ENCODE measurements around the gene MBLAC1. TPM values are rescaled to one million over a fixed set of nuclear protein-coding genes. Genes with fewer than 3 reads are reported as not detected.

MBLAC1 gene
- total RNA-seq, 4 donors from 2014 or later = 4.8 to 8.1 (median 6.6) TPM

DNA sequence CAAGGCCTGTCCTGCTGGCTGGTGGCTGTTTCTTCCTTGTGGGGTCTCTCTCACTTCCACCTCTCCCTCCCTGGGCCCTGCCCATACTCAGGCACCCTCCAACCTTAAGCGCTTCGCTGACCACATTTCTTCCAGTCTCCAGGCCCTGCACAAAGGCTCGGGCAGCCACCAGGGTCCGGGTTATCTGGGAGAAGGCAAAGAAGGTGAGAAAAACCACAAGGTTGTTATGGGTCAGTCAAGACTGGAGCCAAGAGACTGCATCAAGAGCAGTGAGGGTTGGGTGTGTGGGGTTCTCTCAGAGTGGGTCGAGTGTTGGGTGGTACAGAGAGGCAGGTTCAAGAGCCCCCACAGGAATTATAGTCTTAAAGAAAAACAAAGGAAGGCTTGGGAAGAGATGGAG is 47.8 kb downstream of the MBLAC1 start:
- WGBS, 2 donors (ENCODE audit: low coverage in 1 of 2) = 67 to 70% methylated on average over 1 to 2 of the region's 5 CpGs
- Histone ChIP-seq H3K4me3 (no peak overlapping the region), H3K9me3 (no peaks in the 10 kb centered on the region), H3K27ac (no peak overlapping the region), H3K4me1 (peaks cover 0 to 35% (median 9%) of the 10 kb centered on the region in 3 donors), H3K36me3 (no peaks in the 10 kb centered on the region), H3K27me3 (peaks cover 40% of the 10 kb centered on the region)
- TF ChIP-seq POLR2A (IDR thresholded peaks at IDR 0.05) (no peak), EP300 (IDR thresholded peaks at IDR 0.05) (no peak), POLR2AphosphoS5 (IDR thresholded peaks at IDR 0.05) (no peak)
- TF ChIP-seq, protein P1, sequence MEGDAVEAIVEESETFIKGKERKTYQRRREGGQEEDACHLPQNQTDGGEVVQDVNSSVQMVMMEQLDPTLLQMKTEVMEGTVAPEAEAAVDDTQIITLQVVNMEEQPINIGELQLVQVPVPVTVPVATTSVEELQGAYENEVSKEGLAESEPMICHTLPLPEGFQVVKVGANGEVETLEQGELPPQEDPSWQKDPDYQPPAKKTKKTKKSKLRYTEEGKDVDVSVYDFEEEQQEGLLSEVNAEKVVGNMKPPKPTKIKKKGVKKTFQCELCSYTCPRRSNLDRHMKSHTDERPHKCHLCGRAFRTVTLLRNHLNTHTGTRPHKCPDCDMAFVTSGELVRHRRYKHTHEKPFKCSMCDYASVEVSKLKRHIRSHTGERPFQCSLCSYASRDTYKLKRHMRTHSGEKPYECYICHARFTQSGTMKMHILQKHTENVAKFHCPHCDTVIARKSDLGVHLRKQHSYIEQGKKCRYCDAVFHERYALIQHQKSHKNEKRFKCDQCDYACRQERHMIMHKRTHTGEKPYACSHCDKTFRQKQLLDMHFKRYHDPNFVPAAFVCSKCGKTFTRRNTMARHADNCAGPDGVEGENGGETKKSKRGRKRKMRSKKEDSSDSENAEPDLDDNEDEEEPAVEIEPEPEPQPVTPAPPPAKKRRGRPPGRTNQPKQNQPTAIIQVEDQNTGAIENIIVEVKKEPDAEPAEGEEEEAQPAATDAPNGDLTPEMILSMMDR (IDR thresholded peaks at IDR 0.05) = no peak
- ATAC-seq = no peak

DNA sequence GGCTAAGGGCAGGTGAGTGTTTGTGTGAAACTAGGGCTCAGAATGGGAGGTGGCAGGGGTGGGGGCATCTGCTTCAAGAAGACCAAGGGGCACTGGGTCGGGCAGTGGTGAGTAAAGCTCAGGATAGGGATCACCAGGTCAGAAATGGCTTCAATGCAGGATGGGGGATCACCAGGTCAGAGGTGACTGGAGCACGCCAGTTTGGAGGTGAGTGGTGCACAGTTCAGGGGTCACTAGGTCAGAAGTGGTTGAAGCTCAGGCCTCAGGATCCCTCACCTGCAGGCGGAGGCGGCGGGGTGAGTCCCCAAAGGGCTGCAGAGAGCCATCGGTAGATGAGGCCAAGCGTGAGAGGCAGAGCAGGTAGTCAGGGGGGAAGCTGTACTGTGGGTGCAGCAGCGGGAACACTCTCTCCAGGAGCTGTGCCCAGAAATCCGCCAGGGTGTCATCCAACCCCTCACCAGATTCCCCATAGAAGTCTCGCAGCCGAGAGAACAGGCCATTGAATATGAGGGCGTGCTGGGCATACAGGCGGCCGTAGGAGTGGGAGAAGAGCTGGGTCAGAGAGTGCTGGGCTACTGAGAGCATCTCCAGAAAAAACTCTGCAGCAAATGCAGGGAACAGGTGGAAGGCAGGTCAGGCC is 48.6 kb downstream of the MBLAC1 start:
- no peak for ATAC-seq
- H3K36me3 ChIP-seq = no peaks in the 10 kb centered on the region
- WGBS, 2 donors (ENCODE audit: low coverage in 1 of 2) = 96 to 98% methylated on average over 3 to 10 of the region's 14 CpGs
- peaks cover 0 to 35% (median 9%) of the 10 kb centered on the region in 3 donors for H3K4me1 ChIP-seq
- TF ChIP-seq EP300 (IDR thresholded peaks at IDR 0.05) (no peak), POLR2AphosphoS5 (IDR thresholded peaks at IDR 0.05) (no peak), POLR2A (IDR thresholded peaks at IDR 0.05) (no peak)
- TF ChIP-seq, protein P1 (IDR thresholded peaks at IDR 0.05) = no peak
- H3K27ac ChIP-seq = no peak overlapping the region
- H3K27me3 ChIP-seq = peaks cover 35% of the 10 kb centered on the region
- H3K9me3 ChIP-seq = no peaks in the 10 kb centered on the region
- H3K4me3 ChIP-seq = no peak overlapping the region

GRCh38 chr7:100176096-100177044 is 49.6 kb downstream of the MBLAC1 start:
- H3K9me3 ChIP-seq = no peaks in the 10 kb centered on the region
- WGBS, 2 donors (ENCODE audit: low coverage in 1 of 2) = 38 to 54% methylated on average over 4 to 8 of the region's 14 CpGs
- peaks cover 26% of the 10 kb centered on the region for H3K27me3 ChIP-seq
- no peaks in the 10 kb centered on the region for H3K36me3 ChIP-seq
- no peak for ATAC-seq
- TF ChIP-seq, protein P1 (IDR thresholded peaks at IDR 0.05) = no peak
- no peak for TF ChIP-seq EP300 (IDR thresholded peaks at IDR 0.05)
- TF ChIP-seq POLR2AphosphoS5 (IDR thresholded peaks at IDR 0.05) = no peak
- no peak for TF ChIP-seq POLR2A (IDR thresholded peaks at IDR 0.05)
- H3K4me3 ChIP-seq = peak overlapping the region; percentile 12 to 48
- peak overlapping the region in 3 of 4 donors; percentile 48 to 69 (median 63) for H3K27ac ChIP-seq
- peaks cover 0 to 29% (median 9%) of the 10 kb centered on the region in 3 donors for H3K4me1 ChIP-seq

DNA sequence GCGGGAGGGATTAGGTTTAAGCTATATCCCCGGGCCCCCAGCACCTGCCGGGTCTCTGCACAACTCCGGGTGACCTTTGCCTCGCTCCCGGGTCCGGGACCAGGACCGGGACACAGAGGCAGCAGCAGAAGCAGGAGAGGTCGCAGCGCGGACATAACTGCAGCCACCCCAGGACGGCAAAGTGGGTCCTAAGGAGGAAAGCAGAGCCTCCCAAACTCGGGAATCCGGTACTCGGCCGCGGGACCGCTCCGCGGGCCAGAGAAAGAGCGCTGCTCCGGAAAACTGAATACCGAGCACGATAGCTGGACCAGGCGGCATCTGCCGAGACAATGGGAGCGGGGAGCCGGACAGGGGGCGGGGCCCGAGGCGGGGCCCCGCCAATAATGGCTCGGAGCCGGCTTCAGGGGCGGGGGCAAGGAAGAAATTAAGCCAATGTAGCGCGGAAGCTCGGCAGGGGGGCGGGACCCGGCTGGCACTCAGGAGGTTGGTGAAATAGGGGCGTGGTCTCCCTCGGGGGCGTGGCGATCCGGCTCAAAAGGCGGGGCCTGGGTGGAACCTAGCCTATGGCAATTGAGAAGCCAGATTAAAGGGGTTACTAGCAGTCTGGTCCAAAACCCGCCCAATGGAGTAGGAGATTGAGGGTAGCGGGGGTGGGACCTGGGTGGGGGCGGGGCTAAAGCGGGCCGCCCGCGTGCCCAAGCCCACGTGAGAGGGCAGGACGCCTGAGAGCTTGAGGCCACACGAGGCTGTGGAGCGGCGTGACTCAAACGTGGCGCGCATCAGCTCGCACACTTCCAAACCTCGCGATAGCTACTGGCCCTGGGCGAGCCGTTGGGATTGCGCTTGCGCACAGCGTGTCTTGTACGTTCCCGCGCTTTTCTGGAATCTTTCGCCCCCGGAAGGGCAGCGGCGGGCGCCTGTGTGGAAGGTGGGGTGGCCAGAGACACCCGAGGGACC is 50.6 kb downstream of the MBLAC1 start, which contains the start of the genes GPC2 and STAG3:
Gene GPC2, minus strand, starts transcription at position 337 of the 957 bp plus-strand sequence. Its CDS starts 182 bp downstream, at position 155.
Gene STAG3, plus strand, starts transcription at position 874 of the 957 bp plus-strand sequence. CDS start 2,639 bp downstream, outside the sequence.
- peak within 1 kb of the TSS; percentile 12 to 48 for H3K4me3 ChIP-seq
- peak within 1 kb of the TSS in 3 of 4 donors; percentile 48 to 69 (median 63) for H3K27ac ChIP-seq
- H3K4me1 ChIP-seq = peaks cover 0 to 21% (median 6%) of the 10 kb centered on the region in 3 donors
- ATAC-seq = peak; percentile 96
- H3K27me3 ChIP-seq = peaks cover 22% of the 10 kb centered on the region
- H3K36me3 ChIP-seq = no peaks in the 10 kb centered on the region
- H3K9me3 ChIP-seq = no peaks in the 10 kb centered on the region
- WGBS, 2 donors (ENCODE audit: low coverage in 1 of 2) = 0% methylated on average over 1 of the region's 78 CpGs; no CpG with 5 or more reads in 1 of the 2 donors
- no peak for TF ChIP-seq POLR2AphosphoS5 (IDR thresholded peaks at IDR 0.05)
- no peak for TF ChIP-seq EP300 (IDR thresholded peaks at IDR 0.05)
- no peak for TF ChIP-seq POLR2A (IDR thresholded peaks at IDR 0.05)
- TF ChIP-seq, protein P1 (IDR thresholded peaks at IDR 0.05) = no peak
